ENCODE measurements around the gene KCNIP1. TPM values are rescaled to one million over a fixed set of nuclear protein-coding genes. Genes with fewer than 3 reads are reported as not detected.
A peak's percentile ranks its signal among the peaks of the same experiment; 100 is the strongest.

KCNIP1 gene
- polyA plus RNA-seq, 1 of the 3 experiments (the other 2 are of a cell fraction): 1.3 TPM

- Histone ChIP-seq H3K4me1 (ENCODE audit: control insufficient read depth in 1 of 2, insufficient read depth in 2 of 2, low read depth in 1 of 2, low read length in 1 of 2) (peaks cover 0 to 36% of the 10 kb centered on the region in 2 experiments; a peak in 1 of 4 replicates), H3K9me3 (no peaks in the 10 kb centered on the region), H4K20me1 (ENCODE audit: insufficient read depth) (no peaks in the 10 kb centered on the region), H3K36me3 (replicated peaks in 1 of 2; ENCODE audit: control insufficient read depth in 1 of 2, insufficient read depth in 2 of 2, low read length in 1 of 2) (no peaks in the 10 kb centered on the region), H3K9ac (no peak overlapping the region), H3K79me2 (ENCODE audit: insufficient read depth) (no peaks in the 10 kb centered on the region), H3F3A (replicated peaks; ENCODE audit: insufficient read depth) (no peaks in the 10 kb centered on the region), H3K4me2 (no peak overlapping the region), H2AFZ (ENCODE audit: low read depth) (no peak overlapping the region), H3K9me2 (no peaks in the 10 kb centered on the region), H3K27ac (ENCODE audit: low read depth in 2 of 2, low read length in 1 of 2) (no peak overlapping the region), H3K4me3 (ENCODE audit: low read depth in 2 of 2, low read length in 1 of 2) (no peak overlapping the region), H3K27me3 (ENCODE audit: insufficient read depth) (no peaks in the 10 kb centered on the region)
- 73% methylated on average over 7 of the region's 7 CpGs for WGBS (ENCODE audit: low lambda C conversion rate)
- peak; percentile 31 for DNase-seq
- 0 out of 2 replicates have a peak, but pooled peaks have one; percentile 10 for TF ChIP-seq NFIC (IDR thresholded peaks at IDR 0.05; ENCODE audit: borderline replicate concordance)
- TF ChIP-seq SMC3 (IDR thresholded peaks at IDR 0.05; ENCODE audit: low read depth, low read length): no peak
- ChIA-PET CTCF (interaction anchor here (0.7 to 3.2 kb wide), 5 partner anchors 11 to 117 kb away, joined by 4 to 19 read pairs (median 5); no protein-coding TSS in a partner anchor), POLR2A (no interaction called here)
These were observed 252.0 kb downstream of the KCNIP1 start for GRCh38 chr5:170755679-170756456.

GRCh38 chr5:170756691-170757090 is 252.9 kb downstream of the KCNIP1 start:
- ChIA-PET CTCF (interaction anchor here (1.4 to 3.2 kb wide), 3 partner anchors 12 to 118 kb away, joined by 5 to 19 read pairs (median 5); no protein-coding TSS in a partner anchor), POLR2A (no interaction called here)
- Histone ChIP-seq H3K9me3 (no peaks in the 10 kb centered on the region), H3K27me3 (ENCODE audit: insufficient read depth) (no peaks in the 10 kb centered on the region; the same call in 1 of the 2 replicates), H3K4me2 (no peak overlapping the region), H4K20me1 (ENCODE audit: insufficient read depth) (no peaks in the 10 kb centered on the region), H3K27ac (ENCODE audit: low read depth in 2 of 2, low read length in 1 of 2) (no peak overlapping the region), H3K4me1 (ENCODE audit: control insufficient read depth in 1 of 2, insufficient read depth in 2 of 2, low read depth in 1 of 2, low read length in 1 of 2) (peaks cover 0 to 28% of the 10 kb centered on the region in 2 experiments; a peak in 1 of 4 replicates), H3K79me2 (ENCODE audit: insufficient read depth) (no peaks in the 10 kb centered on the region), H3K9ac (no peak overlapping the region), H3F3A (replicated peaks; ENCODE audit: insufficient read depth) (no peaks in the 10 kb centered on the region), H3K9me2 (no peaks in the 10 kb centered on the region), H3K4me3 (ENCODE audit: low read depth in 2 of 2, low read length in 1 of 2) (no peak overlapping the region), H3K36me3 (replicated peaks in 1 of 2; ENCODE audit: control insufficient read depth in 1 of 2, insufficient read depth in 2 of 2, low read length in 1 of 2) (no peaks in the 10 kb centered on the region), H2AFZ (ENCODE audit: low read depth) (no peak overlapping the region)
- TF ChIP-seq CTCF (IDR thresholded peaks at IDR 0.05) (no peak), GATA2 (CRISPR knock-in tag; IDR thresholded peaks at IDR 0.05) (no peak), EP300 (IDR thresholded peaks at IDR 0.05; ENCODE audit: borderline replicate concordance in 1 of 2, low read depth in 1 of 2, low read length in 1 of 2) (no peak), TCF12 (IDR thresholded peaks at IDR 0.05) (no peak), GABPA (IDR thresholded peaks at IDR 0.05; ENCODE audit: low read depth) (no peak), RCOR1 (IDR thresholded peaks at IDR 0.05; ENCODE audit: low read length) (no peak), YY1 (IDR thresholded peaks at IDR 0.05; ENCODE audit: low read depth) (no peak), MXI1 (IDR thresholded peaks at IDR 0.05; ENCODE audit: low read depth, low read length) (no peak), EZH2phosphoT487 (IDR thresholded peaks at IDR 0.05; ENCODE audit: borderline replicate concordance, low read depth) (no peak), FOSL2 (IDR thresholded peaks at IDR 0.05; ENCODE audit: borderline replicate concordance, low read depth) (no peak), NFIC (IDR thresholded peaks at IDR 0.05; ENCODE audit: borderline replicate concordance) (no peak)
- TF ChIP-seq, protein P1, sequence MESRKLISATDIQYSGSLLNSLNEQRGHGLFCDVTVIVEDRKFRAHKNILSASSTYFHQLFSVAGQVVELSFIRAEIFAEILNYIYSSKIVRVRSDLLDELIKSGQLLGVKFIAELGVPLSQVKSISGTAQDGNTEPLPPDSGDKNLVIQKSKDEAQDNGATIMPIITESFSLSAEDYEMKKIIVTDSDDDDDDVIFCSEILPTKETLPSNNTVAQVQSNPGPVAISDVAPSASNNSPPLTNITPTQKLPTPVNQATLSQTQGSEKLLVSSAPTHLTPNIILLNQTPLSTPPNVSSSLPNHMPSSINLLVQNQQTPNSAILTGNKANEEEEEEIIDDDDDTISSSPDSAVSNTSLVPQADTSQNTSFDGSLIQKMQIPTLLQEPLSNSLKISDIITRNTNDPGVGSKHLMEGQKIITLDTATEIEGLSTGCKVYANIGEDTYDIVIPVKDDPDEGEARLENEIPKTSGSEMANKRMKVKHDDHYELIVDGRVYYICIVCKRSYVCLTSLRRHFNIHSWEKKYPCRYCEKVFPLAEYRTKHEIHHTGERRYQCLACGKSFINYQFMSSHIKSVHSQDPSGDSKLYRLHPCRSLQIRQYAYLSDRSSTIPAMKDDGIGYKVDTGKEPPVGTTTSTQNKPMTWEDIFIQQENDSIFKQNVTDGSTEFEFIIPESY (IDR thresholded peaks at IDR 0.05; ENCODE audit: borderline replicate concordance, low read depth): no peak
- TF ChIP-seq, protein P2, sequence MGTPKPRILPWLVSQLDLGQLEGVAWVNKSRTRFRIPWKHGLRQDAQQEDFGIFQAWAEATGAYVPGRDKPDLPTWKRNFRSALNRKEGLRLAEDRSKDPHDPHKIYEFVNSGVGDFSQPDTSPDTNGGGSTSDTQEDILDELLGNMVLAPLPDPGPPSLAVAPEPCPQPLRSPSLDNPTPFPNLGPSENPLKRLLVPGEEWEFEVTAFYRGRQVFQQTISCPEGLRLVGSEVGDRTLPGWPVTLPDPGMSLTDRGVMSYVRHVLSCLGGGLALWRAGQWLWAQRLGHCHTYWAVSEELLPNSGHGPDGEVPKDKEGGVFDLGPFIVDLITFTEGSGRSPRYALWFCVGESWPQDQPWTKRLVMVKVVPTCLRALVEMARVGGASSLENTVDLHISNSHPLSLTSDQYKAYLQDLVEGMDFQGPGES (IDR thresholded peaks at IDR 0.05; ENCODE audit: low read depth, low read length): no peak
- WGBS (ENCODE audit: low lambda C conversion rate): 62% methylated on average over 8 of the region's 8 CpGs
- no peak for DNase-seq

All from SK-N-SH (cell line).